SK-N-SH treated with all-trans-retinoic acid at 6 μM for 48 hours (cell line): ENCODE measurements around the gene TTLL4.

Experiments
- ATAC-seq: fragments of 200-7000 bp; cut with Tn5 transposase; 3 replicates; pipeline ENCODE4 v1.9.1; 2020; ENCODE audit warnings: mild to moderate bottlenecking, moderate library complexity
- CREB5 ChIP-seq: fragments of 250-450 bp; sonication (Bioruptor Pico); IDR thresholded peaks from 2 replicates; pipeline ENCODE4 v1.5.1; 2020; ENCODE audit warnings: low read depth, mild to moderate bottlenecking, moderate library complexity
- CSDC2 ChIP-seq: fragments of 250-450 bp; sonication (Bioruptor Pico); IDR thresholded peaks from 2 replicates; pipeline ENCODE4 v1.5.0; 2020; ENCODE audit warnings: mild to moderate bottlenecking, moderate library complexity
- ESRRG ChIP-seq: fragments of 250-450 bp; sonication (Bioruptor Pico); IDR thresholded peaks from 2 replicates; pipeline ENCODE4 v1.6.1; 2021; ENCODE audit warnings: mild to moderate bottlenecking
- GLIS3 ChIP-seq: fragments of 250-450 bp; sonication (Bioruptor Pico); IDR thresholded peaks from 2 replicates; pipeline ENCODE4 v1.5.0; 2020; ENCODE audit warnings: mild to moderate bottlenecking, moderate library complexity
- ISL1 ChIP-seq: fragments of 250-450 bp; sonication (Bioruptor Pico); IDR thresholded peaks from 2 replicates; pipeline ENCODE4 v2.1.2; 2022; ENCODE audit warnings: mild to moderate bottlenecking, moderate library complexity
- OSR1 ChIP-seq: fragments of 250-450 bp; sonication (Bioruptor Pico); IDR thresholded peaks from 2 replicates; pipeline ENCODE4 v1.8.0; 2022; ENCODE audit warnings: moderate library complexity, mild to moderate bottlenecking, inconsistent platforms
- PATZ1 ChIP-seq: fragments of 250-450 bp; sonication (Bioruptor Pico); IDR thresholded peaks from 2 replicates; pipeline ENCODE4 v1.8.0; 2020; ENCODE audit warnings: mild to moderate bottlenecking, moderate library complexity, borderline replicate concordance
- POU6F1 ChIP-seq: fragments of 250-450 bp; sonication (Bioruptor Pico); IDR thresholded peaks from 2 replicates; pipeline ENCODE4 v1.8.0; 2021; ENCODE audit warnings: low read depth, mild to moderate bottlenecking, moderate library complexity, borderline replicate concordance
- PPARA ChIP-seq: fragments of 250-450 bp; sonication (Bioruptor Pico); IDR thresholded peaks from 2 replicates; pipeline ENCODE4 v1.5.0; 2020; ENCODE audit warnings: mild to moderate bottlenecking, borderline replicate concordance
- SNAI2 ChIP-seq: fragments of 250-450 bp; sonication (Bioruptor Pico); IDR thresholded peaks from 2 replicates; pipeline ENCODE4 v1.5.0; 2020; ENCODE audit warnings: mild to moderate bottlenecking, moderate library complexity
- TOX ChIP-seq: fragments of 250-450 bp; sonication (Bioruptor Pico); IDR thresholded peaks from 2 replicates; pipeline ENCODE4 v1.8.0; 2021; ENCODE audit warnings: mild to moderate bottlenecking, moderate library complexity, borderline replicate concordance
- TSHZ2 ChIP-seq: fragments of 250-450 bp; sonication (Bioruptor Pico); IDR thresholded peaks from 2 replicates; pipeline ENCODE4 v1.5.0; 2020; ENCODE audit warnings: mild to moderate bottlenecking, moderate library complexity
- ZC3H10 ChIP-seq: fragments of 250-450 bp; sonication (Bioruptor Pico); IDR thresholded peaks from 2 replicates; pipeline ENCODE4 v1.5.1; 2021; ENCODE audit warnings: mild to moderate bottlenecking, moderate library complexity
- ZFP3 ChIP-seq: fragments of 250-450 bp; sonication (Bioruptor Pico); IDR thresholded peaks from 2 replicates; pipeline ENCODE4 v1.5.0; 2020; ENCODE audit warnings: mild to moderate bottlenecking, moderate library complexity
- ZFP30 ChIP-seq: fragments of 450-650 bp; formaldehyde crosslinking; IDR thresholded peaks from 2 replicates; pipeline ENCODE4 v1.5.0; 2022; ENCODE audit warnings: mild to moderate bottlenecking, moderate library complexity
- ZNF565 ChIP-seq: fragments of 450-650 bp; formaldehyde crosslinking; conservative IDR thresholded peaks from 2 replicates; pipeline ENCODE4 v1.5.0; 2020; ENCODE audit warnings: low read depth, mild to moderate bottlenecking, moderate library complexity
- ZNF70 ChIP-seq: fragments of 450-650 bp; formaldehyde crosslinking; IDR thresholded peaks from 2 replicates; pipeline ENCODE4 v1.5.0; 2020; ENCODE audit warnings: mild to moderate bottlenecking, moderate library complexity
- ZNF8 ChIP-seq: fragments of 450-650 bp; formaldehyde crosslinking; IDR thresholded peaks from 2 replicates; pipeline ENCODE4 v1.5.0; 2020; ENCODE audit warnings: mild to moderate bottlenecking, moderate library complexity

TTLL4 gene

GRCh38 chr2:218720048-218721041 is 9.7 kb downstream of the TTLL4 start:
- TF ChIP-seq ZFP30 (CRISPR knock-in tag) (no peak), POU6F1 (CRISPR knock-in tag) (no peak), ZNF70 (CRISPR knock-in tag) (no peak), ZNF565 (CRISPR knock-in tag) (no peak), ZFP3 (CRISPR knock-in tag) (no peak)
- TF ChIP-seq, all 23 proteins: peak for 0
- ATAC-seq: no peak

- no peak for ATAC-seq
- TF ChIP-seq ZNF8 (CRISPR knock-in tag) (no peak), SNAI2 (CRISPR knock-in tag) (no peak), CSDC2 (CRISPR knock-in tag) (no peak), ZNF70 (CRISPR knock-in tag) (no peak), ZFP30 (CRISPR knock-in tag) (no peak), ZNF565 (CRISPR knock-in tag) (no peak), ZC3H10 (no peak), PPARA (CRISPR knock-in tag) (no peak)
Observed at GRCh38 chr2:218721488-218721887, 10.9 kb downstream of the TTLL4 start.

- ATAC-seq: no peak
- TF ChIP-seq ZNF565 (CRISPR knock-in tag) (no peak), POU6F1 (CRISPR knock-in tag) (no peak)
Observed at GRCh38 chr2:218721934-218722333, 11.3 kb downstream of the TTLL4 start.

- TF ChIP-seq CREB5 (CRISPR knock-in tag) (no peak), ZC3H10 (no peak), TOX (CRISPR knock-in tag) (no peak), PPARA (CRISPR knock-in tag) (no peak), SNAI2 (CRISPR knock-in tag) (no peak), ZNF565 (CRISPR knock-in tag) (no peak), ZFP30 (CRISPR knock-in tag) (no peak), ISL1 (CRISPR knock-in tag) (no peak), ZNF70 (CRISPR knock-in tag) (no peak), CSDC2 (CRISPR knock-in tag) (no peak), PATZ1 (no peak), POU6F1 (CRISPR knock-in tag) (no peak), TSHZ2 (CRISPR knock-in tag) (no peak), GLIS3 (CRISPR knock-in tag) (no peak), ZFP3 (CRISPR knock-in tag) (no peak), ESRRG (CRISPR knock-in tag) (no peak), OSR1 (CRISPR knock-in tag) (no peak)
Observed at GRCh38 chr2:218722419-218722818, 11.8 kb downstream of the TTLL4 start.

More at GRCh38 chr2:218722419-218722818, 11.8 kb downstream of the TTLL4 start:
- no peak for ATAC-seq
